MCF 10A (cell line): ENCODE measurements around the gene ASB8. TPM values are rescaled to one million over a fixed set of nuclear protein-coding genes. Genes with fewer than 3 reads are reported as not detected.

ENCODE experiments used
- BruUV-seq: library from RNA; stranded (reverse); fragments of 400-500 nt; replicated peaks from 2 replicates; lab custom pipeline; 2021; lab: Mats Ljungman, UMichigan
- CTCF ChIA-PET: fragments of 300-600 bp; sonication (Branson Sonifier 250); formaldehyde crosslinking; extraction: SDS; loops from one replicate; lab custom pipeline; 2021; ENCODE audit warnings: antibody characterized with exemption, inconsistent platforms; lab: Yijun Ruan, JAX
- POLR2A ChIA-PET: fragments of 300-600, 350-650 bp; sonication (Branson Sonifier 250); formaldehyde crosslinking; extraction: SDS; loops from one replicate; lab custom pipeline; 2020; ENCODE audit warnings: antibody characterized with exemption, inconsistent platforms; lab: Yijun Ruan, JAX
- DNase-seq: peaks from one replicate; pipeline ENCODE4 v3.0.0-alpha.2; 2018; ENCODE audit not compliant: unreplicated experiment
- H3K27ac Mint-ChIP-seq: one replicate; pipeline ENCODE4 v1.8.0; 2022; ENCODE audit warnings: mild to moderate bottlenecking, low read depth, mixed read lengths; ENCODE audit not compliant: unreplicated experiment
- H3K27me3 Mint-ChIP-seq: one replicate; pipeline ENCODE4 v1.8.0; 2022; ENCODE audit warnings: mixed read lengths; ENCODE audit not compliant: insufficient read depth, unreplicated experiment
- H3K36me3 Mint-ChIP-seq: one replicate; pipeline ENCODE4 v1.8.0; 2022; ENCODE audit warnings: mild to moderate bottlenecking, moderate library complexity, mixed read lengths; ENCODE audit not compliant: insufficient read depth, unreplicated experiment
- H3K4me1 Mint-ChIP-seq: one replicate; pipeline ENCODE4 v1.8.0; 2022; ENCODE audit warnings: mixed read lengths; ENCODE audit not compliant: insufficient read depth, unreplicated experiment
- H3K4me3 Mint-ChIP-seq: one replicate; pipeline ENCODE4 v1.8.0; 2022; ENCODE audit warnings: mild to moderate bottlenecking, moderate library complexity, mixed read lengths; ENCODE audit not compliant: unreplicated experiment
- H3K9me3 Mint-ChIP-seq: one replicate; pipeline ENCODE4 v1.8.0; 2022; ENCODE audit warnings: mixed read lengths; ENCODE audit not compliant: unreplicated experiment
- CTCF ChIP-seq: fragments of 200-600 bp; IDR thresholded peaks from one replicate; pipeline ENCODE4 v1.8.0; 2022; ENCODE audit warnings: antibody characterized with exemption, mild to moderate bottlenecking; ENCODE audit not compliant: unreplicated experiment
- intact Hi-C: fragments of 100-400 bp; cut with micrococcal nuclease; formaldehyde crosslinking; loops from 2 replicates; pipeline ENCODE4 v1.14.1; 2022
- total RNA-seq: library from RNA; stranded (reverse); gene quantifications from 2 replicates; pipeline ENCODE4 v1.2.3, GENCODE V29; 2022

Gene ASB8
- total RNA-seq, 1 experiment from 2014 or later, result 24.0 TPM

DNA sequence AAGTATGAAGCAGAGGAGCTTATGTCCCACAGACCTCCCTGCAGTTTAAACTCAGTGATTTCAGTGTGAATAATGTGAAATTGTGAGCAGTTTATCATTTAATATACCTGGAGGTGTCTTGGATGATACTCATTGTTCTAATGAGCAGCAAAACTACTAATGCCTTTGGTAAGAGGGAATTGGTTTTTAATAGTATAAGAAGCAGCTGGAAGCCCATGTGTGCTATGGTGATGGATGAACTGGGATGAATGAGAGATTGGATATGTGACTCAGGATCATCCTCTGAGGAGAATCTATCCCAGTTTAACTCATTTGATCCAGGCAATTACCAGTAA, 19.1 kb upstream of the ASB8 start:
- no peaks in the 10 kb centered on the region for H3K36me3 Mint-ChIP-seq
- no TSS peak for BruUV-seq
- H3K27ac Mint-ChIP-seq, result no peak overlapping the region
- ChIA-PET CTCF (interaction anchor here (0.6 to 4.5 kb wide), 5 partner anchors 13 to 442 kb away, joined by 3 to 15 read pairs (median 3); no protein-coding TSS in a partner anchor), POLR2A (interaction anchor here (0.7 to 1.7 kb wide), 2 partner anchors 13 to 21 kb away, joined by 3 to 7 read pairs; no protein-coding TSS in a partner anchor)
- no peaks in the 10 kb centered on the region for H3K9me3 Mint-ChIP-seq
- peaks cover 63% of the 10 kb centered on the region for H3K27me3 Mint-ChIP-seq
- no peak for DNase-seq
- no peak overlapping the region for H3K4me3 Mint-ChIP-seq
- no peak for TF ChIP-seq CTCF
- intact Hi-C loops, result no loop called here
- H3K4me1 Mint-ChIP-seq, result peaks cover 11% of the 10 kb centered on the region

- no TSS peak for BruUV-seq
- DNase-seq, result no peak
- no peak overlapping the region for H3K4me3 Mint-ChIP-seq
- CTCF ChIA-PET, result interaction anchor here (0.6 to 4.5 kb wide), 4 partner anchors 11 to 18 kb away, joined by 3 to 15 read pairs (median 3); no protein-coding TSS in a partner anchor
- H3K27ac Mint-ChIP-seq, result no peak overlapping the region
- POLR2A ChIA-PET, result interaction anchor here (0.7 kb wide), 1 partner anchor 14 kb away, joined by 3 read pairs; no protein-coding TSS in a partner anchor
- intact Hi-C loops, result no loop called here
- peaks cover 58% of the 10 kb centered on the region for H3K27me3 Mint-ChIP-seq
- H3K36me3 Mint-ChIP-seq, result no peaks in the 10 kb centered on the region
- TF ChIP-seq CTCF, result no peak
- no peaks in the 10 kb centered on the region for H3K9me3 Mint-ChIP-seq
- H3K4me1 Mint-ChIP-seq, result peaks cover 11% of the 10 kb centered on the region
These were observed 18.5 kb upstream of the ASB8 start for GRCh38 chr12:48175613-48176416.

- Mint-ChIP-seq H3K36me3 (no peaks in the 10 kb centered on the region), H3K9me3 (no peaks in the 10 kb centered on the region), H3K4me3 (no peak overlapping the region), H3K27me3 (peaks cover 11% of the 10 kb centered on the region), H3K4me1 (no peaks in the 10 kb centered on the region), H3K27ac (no peak overlapping the region)
- ChIA-PET POLR2A (interaction anchor here (1.3 kb wide), 1 partner anchor 63 kb away, joined by 3 read pairs; the partner anchor contains the start of gene SENP1), CTCF (interaction anchor here (0.7 to 1.5 kb wide), 3 partner anchors 20 to 230 kb away, joined by 3 read pairs; no protein-coding TSS in a partner anchor)
- no peak for DNase-seq
- no TSS peak for BruUV-seq
- intact Hi-C loops, result loop anchor here (5.0 kb wide), 1 partner anchor 452 kb away; no protein-coding TSS in a partner anchor
- TF ChIP-seq CTCF, result no peak
These were observed 11.7 kb upstream of the ASB8 start for GRCh38 chr12:48169011-48169410.
